BE2C (cell line): ENCODE results near the gene SCP2.

ENCODE experiments used
- DNase-seq: peaks from one replicate; pipeline ENCODE4 v3.0.0-alpha.2; 2020
- H3K27me3 ChIP-seq: fragments of 250-450 bp; sonication (Bioruptor Pico); 2 replicates; pipeline ENCODE4 v1.5.1; 2020; ENCODE audit warnings: mild to moderate bottlenecking
- H3K36me3 ChIP-seq: fragments of 250-450 bp; sonication (Bioruptor Pico); 2 replicates; pipeline ENCODE4 v1.5.1; 2020; ENCODE audit warnings: mild to moderate bottlenecking
- H3K4me1 ChIP-seq: fragments of 250-450 bp; sonication (Bioruptor Pico); 2 replicates; pipeline ENCODE4 v1.5.1; 2020
- H3K4me3 ChIP-seq: 2 replicates; pipeline ENCODE4 v1.5.1; 2011; ENCODE audit warnings: low read depth, low read length
- H3K9me3 ChIP-seq: fragments of 250-450 bp; sonication (Bioruptor Pico); 2 replicates; pipeline ENCODE4 v1.5.1; 2020
- CTCF ChIP-seq: IDR thresholded peaks from 2 replicates; pipeline ENCODE4 v1.5.1; 2012; ENCODE audit warnings: mild to moderate bottlenecking, low read depth, low read length

The SCP2 gene

GRCh38 chr1:52907068-52907811 is 19.8 kb upstream of the SCP2 start:
- H3K36me3 ChIP-seq = no peaks in the 10 kb centered on the region
- H3K27me3 ChIP-seq = no peaks in the 10 kb centered on the region
- H3K4me3 ChIP-seq = no peak overlapping the region
- no peaks in the 10 kb centered on the region for H3K9me3 ChIP-seq
- no peak for DNase-seq
- no peak for TF ChIP-seq CTCF
- H3K4me1 ChIP-seq = no peaks in the 10 kb centered on the region

- no peak for TF ChIP-seq CTCF
- Histone ChIP-seq H3K9me3 (no peaks in the 10 kb centered on the region), H3K27me3 (no peaks in the 10 kb centered on the region), H3K4me1 (no peaks in the 10 kb centered on the region), H3K36me3 (no peaks in the 10 kb centered on the region), H3K4me3 (no peak overlapping the region)
- DNase-seq = no peak
These were observed 19.3 kb upstream of the SCP2 start for GRCh38 chr1:52907812-52908153.

GRCh38 chr1:52911541-52911940 is 15.5 kb upstream of the SCP2 start:
- Histone ChIP-seq H3K4me1 (no peaks in the 10 kb centered on the region), H3K9me3 (no peaks in the 10 kb centered on the region), H3K36me3 (no peaks in the 10 kb centered on the region), H3K27me3 (no peaks in the 10 kb centered on the region), H3K4me3 (no peak overlapping the region)
- TF ChIP-seq CTCF = no peak
- DNase-seq = no peak

- no peak overlapping the region for H3K4me3 ChIP-seq
- TF ChIP-seq CTCF = no peak
- H3K36me3 ChIP-seq = no peaks in the 10 kb centered on the region
- no peaks in the 10 kb centered on the region for H3K9me3 ChIP-seq
- H3K4me1 ChIP-seq = no peaks in the 10 kb centered on the region
- H3K27me3 ChIP-seq = no peaks in the 10 kb centered on the region
- no peak for DNase-seq
These were observed 14.1 kb upstream of the SCP2 start for GRCh38 chr1:52913014-52913413.

- Histone ChIP-seq H3K27me3 (no peaks in the 10 kb centered on the region), H3K36me3 (no peaks in the 10 kb centered on the region), H3K9me3 (no peaks in the 10 kb centered on the region), H3K4me3 (no peak overlapping the region), H3K4me1 (no peaks in the 10 kb centered on the region)
- peak; percentile 19 for DNase-seq
- TF ChIP-seq CTCF = no peak
These were observed 13.5 kb upstream of the SCP2 start for GRCh38 chr1:52913537-52913936.

- DNase-seq = no peak
- Histone ChIP-seq H3K4me3 (no peak overlapping the region), H3K4me1 (no peaks in the 10 kb centered on the region), H3K27me3 (no peaks in the 10 kb centered on the region), H3K9me3 (no peaks in the 10 kb centered on the region), H3K36me3 (no peaks in the 10 kb centered on the region)
- no peak for TF ChIP-seq CTCF
These were observed 12.6 kb upstream of the SCP2 start for GRCh38 chr1:52914463-52914862.
